ENCODE results near the gene UBC.
"Not testable (repeated sequence)": the region's sequence is repeated elsewhere in the genome, so short reads cannot be mapped to it uniquely, and the experiment has no call there.

UBC gene

DNA sequence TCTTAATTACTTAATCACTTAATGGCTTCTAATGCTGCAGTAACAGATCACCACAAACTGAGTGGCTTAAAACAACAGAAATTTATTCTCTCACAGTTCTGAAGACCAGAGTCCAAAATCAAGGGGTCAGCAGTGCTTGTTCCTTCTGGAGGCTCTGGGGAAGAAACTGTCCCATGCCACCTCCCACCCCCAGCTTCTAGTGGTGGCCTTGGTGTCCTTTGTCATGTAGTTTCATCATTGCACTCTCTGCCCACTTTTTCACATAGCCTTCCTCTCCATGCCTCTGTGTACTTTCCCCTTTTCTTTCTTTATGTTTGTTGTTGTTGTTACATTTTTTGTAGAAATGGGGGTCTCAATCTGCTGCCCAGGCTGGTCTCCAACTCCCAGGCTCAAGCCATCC lies 16.1 kb upstream of the UBC start:
- DNase-seq: no peak

DNA sequence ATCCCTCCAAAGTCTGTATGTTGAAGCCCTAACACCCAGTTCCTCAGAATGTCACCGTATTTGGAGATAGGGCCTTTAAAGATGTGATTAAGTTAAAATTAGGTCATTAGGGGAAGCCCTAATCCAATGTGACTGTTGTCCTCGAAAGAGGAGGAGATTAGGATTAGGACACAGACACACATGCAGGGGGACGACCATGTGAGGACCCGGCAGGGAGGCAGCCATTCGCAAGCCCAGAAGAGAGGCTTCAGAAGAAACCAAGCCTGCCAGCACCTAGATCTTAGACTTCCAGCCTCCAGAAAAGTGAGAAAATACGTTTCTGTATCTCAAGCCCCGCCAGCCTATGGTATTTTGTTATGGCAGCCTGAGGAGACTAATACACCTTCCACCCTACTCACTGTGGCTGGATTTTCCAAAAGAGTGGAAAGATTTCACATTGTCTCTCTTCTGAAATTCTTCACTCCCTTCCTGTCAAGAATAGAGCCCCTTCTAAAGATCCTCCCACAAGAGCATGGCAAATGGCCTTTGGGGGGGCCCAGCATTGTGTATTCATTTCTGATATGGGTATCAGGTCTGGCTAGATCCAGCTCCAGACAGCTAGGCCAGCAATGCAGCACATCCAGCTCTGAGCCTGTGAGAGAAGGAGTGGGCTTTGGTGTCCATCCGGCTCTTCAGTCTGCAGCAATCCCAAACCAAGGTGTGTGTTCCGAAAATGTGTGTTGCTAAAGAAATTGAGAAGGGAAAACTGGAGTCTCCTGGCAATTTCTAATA lies 15.4 kb upstream of the UBC start:
- DNase-seq: no peak

DNA sequence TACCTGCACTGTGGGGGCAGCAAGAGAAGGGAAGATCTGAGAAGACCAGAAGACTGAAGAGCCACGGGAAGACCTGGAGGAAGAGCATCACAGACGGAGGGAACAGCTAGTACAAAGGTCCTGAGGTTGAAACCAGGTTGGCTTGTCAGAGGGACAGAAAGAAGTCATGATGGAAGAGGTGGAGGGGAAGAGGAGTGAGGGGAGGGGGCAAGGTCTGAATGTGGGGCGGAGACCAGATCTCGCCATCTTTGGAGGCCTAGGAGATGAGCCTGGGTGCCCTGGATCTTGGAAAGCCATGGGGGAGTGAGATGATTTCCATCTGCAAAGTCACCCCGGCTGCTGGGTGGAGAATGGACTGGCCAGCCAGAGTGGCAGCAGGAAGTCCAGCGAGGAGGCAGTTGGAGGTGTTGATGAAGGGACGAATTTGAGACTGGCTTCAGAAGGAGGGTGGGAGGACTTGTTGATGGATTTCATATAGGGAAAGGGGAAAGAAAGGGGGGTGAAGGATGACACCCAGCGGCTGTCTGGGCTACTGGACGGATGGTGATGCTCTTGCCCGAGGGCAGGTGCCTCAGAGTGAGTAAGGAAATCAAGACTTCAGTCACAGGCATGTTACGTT lies 14.6 kb upstream of the UBC start:
- no peak for DNase-seq

DNA sequence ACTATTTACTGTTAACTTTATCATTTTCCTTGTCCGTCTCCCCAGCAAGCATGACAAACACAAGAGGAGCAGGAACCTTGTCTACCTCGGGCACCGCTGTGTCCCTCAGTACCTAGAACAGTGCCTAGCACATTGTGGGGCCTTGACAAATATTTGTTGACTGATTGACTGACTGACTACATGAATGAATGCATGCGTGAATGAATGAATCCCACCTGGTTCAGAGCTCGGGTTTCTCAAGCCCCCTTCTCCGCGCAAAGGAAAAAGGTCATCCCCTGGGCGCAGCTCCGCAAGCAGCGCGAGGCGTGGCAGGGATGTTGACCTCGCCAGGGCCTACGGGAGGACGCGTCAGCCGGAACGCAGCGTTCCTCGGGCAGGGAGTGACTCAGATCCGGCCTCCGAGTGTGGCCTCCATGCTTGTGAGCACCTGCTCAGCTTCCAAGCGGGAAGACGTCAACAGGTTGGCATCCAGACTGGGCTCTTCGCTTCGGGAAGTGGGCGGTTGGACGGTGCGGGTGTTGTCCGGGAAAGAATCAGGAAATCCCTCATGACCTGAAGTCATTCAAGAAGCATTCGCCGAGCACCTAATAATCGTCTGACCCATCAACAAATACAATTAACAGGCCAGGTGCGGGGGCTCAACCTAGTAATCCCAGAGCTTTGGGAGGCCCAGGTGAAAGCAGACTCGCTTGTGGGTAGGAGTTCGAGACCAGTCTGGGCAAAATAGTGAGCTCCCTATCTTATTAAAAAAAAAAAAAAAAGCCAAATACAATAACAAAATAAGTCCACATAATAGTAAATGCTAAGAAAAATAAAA lies 13.9 kb upstream of the UBC start:
- DNase-seq: peak; percentile 62

DNA sequence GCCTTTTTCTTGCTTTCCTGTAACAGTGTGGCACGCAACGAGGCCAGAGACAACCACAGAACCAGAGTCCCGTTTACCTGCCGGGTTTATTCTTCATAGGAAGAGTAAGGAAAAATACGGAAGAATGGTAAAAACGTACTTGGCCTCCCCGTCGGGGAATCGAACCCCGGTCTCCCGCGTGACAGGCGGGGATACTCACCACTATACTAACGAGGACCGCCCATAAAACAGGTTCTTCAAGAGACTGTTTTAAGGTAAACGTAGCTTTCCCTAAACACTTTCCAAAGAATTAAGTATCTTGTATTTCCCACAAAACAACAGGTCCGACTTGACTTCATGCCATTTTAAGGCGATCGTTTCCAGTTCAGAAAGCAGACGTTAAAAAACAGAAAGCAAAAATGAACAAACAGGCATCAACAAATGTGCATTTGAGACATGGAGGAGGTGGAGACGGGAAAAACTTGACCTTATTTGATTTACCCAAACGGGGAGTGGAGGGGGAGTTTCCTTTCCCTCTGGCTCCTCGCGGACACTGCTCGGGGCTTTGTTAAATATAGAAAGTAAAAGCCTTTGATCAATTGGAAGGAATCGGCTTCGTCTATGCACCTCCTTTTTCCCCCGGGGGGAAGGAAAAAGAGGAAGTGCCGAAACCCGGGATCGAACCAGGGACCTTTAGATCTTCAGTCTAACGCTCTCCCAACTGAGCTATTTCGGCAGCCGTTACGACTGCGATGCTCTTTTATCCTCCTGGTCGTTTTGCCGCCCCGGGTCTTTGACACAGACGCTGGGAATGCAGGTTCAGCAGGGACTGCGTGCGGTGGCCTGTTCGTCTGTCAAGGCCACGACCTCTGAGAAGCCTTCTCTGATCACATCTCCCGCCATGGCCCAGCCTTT lies 13.0 kb upstream of the UBC start:
- peak; percentile 99 for DNase-seq

DNA sequence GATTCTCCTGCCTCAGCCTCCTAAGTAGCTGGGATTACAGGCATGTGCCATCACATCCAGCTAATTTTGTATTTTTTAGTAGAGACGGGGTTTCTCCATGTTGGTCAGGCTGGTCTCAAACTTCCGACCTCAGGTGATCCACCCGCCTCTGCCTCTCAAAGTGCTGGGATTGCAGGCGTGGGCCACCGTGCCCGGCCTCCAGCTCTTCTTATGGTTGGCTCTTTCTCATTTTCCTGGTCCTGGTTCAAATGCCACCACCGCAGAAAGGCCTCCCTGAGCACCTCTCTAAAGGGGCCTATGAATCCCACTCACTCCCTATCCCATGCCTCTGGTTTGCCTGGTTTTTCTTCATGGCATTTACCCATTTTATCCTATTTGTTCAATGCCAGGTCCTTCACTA lies 11.3 kb upstream of the UBC start:
- not testable (repeated sequence) for DNase-seq

DNA sequence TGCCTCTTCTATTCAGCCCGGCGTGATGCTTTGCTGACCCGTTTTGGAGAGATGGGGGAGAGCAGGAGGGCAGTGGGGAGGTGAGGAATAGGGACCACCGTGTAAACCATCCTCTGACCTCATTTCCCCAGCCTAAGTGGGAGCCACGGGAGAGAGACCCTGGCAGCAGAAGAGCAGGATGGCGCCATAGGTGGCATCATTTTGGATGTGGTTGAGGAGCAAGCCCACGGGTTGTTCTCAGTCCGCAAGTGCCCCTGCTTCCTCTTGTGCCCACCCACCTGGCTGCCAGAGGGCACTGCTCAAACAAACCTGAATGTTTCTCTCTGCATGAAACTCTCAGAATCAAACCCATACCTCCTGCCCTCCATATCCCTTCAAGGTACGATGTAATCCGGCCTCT lies 10.7 kb upstream of the UBC start:
- DNase-seq: no peak

DNA sequence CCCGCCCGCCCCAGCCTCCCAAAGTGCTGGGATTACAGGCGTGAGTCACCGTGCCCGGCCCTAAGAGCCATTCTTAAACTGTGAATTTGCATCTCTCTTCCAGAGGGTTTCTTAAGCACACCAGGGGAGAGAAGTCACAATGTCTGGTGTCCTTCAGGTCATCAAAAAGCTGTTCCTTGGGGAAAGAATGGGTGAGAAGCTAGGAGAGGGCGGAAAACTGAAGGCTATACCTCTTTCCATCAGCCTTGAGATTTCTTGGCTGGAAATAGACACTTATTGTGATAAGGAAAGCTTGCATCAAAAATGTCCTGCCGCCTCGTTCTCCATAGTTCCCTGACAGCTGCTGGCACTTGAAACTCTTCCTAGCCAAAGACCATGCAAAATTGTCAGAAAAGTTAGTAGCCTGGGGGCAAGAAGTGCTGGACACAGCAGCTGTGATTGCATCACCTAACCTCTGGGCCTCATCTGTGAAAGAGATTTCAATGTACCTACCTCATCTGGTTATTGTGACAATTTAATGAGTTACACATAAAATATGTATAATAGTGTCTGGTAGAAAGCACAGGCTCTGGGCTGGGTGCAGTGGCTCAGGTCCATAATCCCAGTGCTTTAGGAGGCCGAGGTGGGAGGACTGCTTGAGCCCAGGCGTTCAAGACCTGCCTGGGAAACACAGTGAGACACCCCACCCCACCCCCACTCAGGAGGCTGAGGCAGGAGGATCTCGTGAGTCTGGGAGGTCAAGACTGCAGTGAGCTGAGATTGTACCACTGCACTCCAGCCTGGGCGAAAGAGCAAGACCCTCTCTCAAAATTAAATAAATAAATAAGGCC lies 9.7 kb upstream of the UBC start:
- DNase-seq: no peak

DNA sequence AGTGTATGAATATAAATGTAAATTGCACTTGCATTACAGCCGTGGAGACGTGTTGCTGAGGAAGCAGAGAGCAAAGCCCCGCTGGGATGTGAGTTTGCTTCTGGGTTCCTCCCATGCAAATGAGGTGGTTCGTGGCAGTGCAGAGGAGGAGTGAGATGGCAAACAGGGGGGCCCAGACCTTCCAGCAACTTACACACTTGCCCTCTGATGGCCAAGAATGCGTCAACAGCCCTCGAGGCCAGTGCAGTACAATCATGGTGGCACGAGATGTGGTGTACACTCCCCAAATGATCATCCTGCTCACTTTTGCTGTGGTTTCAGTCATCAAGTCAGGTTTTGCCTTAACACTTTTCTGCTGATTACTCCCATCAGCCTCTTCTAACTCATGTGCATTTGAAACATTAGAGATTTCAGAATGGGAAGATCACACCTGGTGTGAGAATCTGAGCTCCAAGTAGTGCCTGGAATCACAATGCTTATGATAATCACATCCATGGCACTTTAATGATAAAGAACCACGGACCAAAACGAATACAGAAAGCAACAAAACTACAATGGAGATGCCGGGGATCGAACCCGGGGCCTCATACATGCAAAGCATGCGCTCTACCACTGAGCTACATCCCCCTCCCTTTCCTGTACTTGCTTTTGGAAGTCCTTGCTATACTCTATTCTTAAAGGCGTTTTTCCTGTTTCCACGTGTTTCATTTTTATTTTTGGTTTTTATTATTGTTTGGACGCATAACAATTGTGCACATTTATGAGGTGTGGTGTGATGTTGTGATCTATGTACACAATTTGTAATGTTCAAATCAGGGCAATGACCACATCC lies 7.0 kb upstream of the UBC start:
- peak; percentile 88 for DNase-seq

DNA sequence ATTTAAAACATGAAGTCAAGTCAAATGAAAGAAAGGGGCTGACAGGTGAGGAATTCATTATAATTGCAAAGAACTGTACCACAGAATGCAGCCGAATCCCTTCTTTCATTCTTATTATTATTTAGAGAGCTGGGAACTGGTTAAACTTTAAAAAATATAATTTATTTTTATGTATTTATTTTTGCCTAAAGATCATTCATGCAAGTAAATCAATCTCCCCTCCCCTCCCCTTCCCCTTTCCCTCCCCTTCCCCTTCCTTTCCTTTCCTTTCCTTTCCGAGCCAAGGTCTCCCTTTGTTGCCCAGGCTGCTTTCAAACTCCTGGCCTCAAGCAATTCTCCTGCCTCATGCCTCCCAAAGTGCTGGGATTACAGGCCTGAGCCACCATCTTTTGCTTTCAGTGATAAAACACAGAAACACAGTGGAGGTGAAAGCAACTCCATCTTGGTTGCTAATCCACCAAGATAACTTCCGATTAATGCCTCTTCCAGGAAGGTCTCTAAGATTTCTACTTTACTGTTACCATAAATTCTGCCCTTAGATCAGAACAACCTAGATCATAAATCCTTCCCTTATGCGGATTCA lies 6.0 kb upstream of the UBC start:
- no peak for DNase-seq

DNA sequence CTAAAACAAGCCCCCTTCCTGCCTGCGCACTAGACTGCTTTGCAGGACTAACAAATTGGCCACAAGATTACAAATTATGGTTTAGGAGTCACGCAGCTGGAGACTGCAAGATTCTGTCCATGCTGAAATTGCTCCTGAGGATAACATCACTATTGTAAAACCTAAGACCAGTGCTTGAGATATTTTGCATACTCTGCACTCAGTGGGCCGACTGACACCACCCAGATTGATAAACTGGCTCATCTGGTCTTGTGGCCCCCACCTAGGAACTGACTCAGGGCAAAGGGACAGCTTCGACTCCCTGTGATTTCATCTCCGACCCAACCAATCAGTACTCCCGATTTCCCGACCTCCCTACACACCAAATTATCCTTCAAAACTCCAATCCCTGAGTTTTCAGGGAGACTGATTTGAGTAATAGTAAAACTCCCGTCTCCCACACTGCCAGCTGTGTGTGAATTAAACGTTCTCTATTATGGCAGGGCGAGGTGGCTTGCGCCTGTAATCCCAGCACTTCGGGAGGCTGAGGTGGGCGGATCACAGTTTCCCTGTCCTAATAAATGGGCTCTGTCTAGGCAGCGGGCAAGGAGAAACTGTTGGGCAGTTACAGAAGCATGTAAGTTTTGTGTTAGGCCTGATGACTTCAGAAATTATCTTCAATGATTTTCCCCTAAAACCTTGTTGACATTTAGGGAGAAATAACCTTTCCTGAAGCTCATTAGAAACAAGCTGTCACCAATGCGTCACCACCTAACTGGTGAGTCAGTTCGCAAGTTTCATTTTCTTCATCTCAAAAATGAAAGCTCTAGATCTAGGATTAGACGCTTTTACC lies 5.3 kb upstream of the UBC start:
- DNase-seq: peak; percentile 63

DNA sequence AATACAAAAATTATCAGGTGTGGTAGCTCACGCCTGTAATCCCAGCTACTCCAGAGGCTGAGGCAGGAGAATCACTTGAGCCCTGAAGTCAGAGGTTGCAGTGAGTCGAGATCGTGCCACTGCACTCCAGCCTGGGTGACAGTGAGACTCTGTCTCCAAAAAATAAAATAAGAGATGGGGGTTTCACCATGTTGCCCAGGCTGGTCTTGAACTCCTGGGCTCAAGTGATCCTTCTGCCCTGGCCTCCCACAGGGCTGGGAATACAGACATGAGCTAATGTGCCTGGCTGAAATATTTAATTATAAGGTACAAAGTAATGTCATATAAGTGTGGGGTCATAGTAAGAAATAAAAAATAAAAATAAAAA lies 4.2 kb upstream of the UBC start:
- not testable (repeated sequence) for DNase-seq

DNA sequence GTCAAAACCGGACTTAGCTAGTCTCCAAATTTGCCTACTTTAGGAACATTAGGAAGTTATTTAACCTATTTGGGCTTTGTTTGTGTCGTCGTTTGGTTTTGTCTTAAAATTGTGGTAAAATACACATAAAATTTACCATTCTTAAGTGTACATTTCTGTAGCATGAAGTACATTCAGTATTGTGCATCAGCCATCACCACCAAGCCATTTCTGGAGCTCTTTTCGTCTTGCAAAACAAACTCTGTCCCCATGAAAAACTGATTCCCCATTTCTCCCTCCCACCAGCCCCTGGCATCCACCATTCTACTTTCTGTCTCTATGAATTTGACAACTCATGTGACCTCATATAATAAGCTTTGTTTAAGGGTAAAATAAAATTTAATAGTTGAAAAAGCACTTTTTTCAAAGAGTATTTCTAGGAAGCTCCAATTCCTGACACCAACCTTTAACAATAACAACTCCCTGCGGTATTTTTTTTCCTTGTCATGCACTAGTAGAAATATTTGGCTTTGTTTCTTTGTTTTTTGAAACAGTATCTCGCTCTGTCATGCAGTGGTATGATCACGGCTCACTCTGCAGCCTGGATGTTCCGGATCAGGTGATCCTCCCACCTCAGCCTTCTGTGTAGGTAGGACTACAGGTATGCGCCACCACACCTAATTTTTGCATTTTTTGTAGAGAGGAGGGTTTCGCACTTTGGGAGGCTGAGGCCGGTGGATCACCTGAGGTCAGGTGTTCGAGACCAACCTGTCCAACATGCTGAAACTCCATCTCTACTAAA lies 3.6 kb upstream of the UBC start:
- no peak for DNase-seq

DNA sequence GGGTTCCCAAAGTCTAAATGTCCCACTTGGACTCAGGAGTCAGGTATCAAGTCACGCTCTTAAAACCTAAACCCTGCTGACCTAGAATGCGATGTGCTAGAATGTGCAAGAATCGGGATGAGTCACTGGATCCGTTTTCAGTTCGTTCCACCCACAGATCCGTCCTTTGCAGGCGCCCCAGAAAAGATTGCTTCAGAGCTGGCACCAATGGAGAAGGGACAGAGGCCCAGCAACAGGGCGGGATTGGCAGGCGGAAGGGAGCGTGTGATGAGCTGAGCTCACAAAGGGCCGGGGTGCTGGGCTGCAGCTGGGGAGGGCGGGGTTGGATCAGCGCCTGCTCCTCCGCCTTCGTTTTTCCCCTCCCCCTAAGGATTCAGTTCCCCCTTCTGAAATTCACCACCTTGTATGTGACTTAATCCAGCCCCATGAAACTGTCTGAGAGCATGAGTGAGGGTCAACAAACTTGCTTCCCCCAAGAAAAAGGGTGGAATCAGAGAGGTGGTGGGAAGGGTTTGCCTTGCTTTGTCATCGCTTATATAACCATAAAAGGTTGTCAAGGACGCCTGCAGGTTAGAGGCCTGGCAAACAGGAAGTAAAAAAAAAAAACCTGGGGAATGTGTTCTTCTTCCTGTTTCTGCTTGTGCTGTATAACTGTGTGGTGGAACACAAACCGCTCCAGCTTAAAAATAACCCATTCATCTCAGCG lies 2.8 kb upstream of the UBC start:
- peak; percentile 92 for DNase-seq

DNA sequence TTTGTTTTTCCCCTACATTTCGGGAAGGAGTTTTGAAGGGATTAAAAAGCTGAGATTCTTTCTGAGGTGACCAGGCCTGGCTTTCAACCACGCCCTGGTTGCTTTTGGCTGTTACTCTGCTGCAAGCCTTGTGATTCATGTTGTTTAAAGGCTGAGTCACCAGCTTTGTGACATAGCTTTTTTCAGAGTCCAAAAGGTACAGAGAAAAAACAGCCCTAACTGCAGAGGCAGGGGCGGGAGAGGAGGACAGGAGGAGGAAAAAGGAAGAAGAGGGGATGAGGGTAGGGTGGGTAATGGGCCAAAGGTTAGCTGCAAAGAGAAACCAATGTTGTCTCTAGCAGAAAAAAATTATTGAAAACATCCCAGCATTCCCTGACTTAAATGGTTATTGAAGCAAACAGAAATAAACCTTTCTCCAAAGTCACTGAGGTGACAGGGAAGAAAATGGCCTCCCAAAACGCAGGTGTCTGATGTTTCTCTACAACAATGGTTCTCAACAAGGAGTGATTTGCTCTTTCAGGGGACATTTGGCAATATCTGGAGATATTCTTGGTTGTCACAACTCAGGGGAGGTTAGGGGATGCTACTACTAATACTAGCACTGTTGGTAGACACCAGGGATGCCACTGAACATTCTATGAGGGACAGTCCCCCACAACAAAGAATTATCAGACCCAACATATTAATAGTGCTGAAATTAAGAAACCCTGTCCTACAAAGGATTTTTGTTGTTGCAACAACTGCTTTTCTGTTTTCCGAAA lies 2.1 kb upstream of the UBC start:
- peak; percentile 62 for DNase-seq

DNA sequence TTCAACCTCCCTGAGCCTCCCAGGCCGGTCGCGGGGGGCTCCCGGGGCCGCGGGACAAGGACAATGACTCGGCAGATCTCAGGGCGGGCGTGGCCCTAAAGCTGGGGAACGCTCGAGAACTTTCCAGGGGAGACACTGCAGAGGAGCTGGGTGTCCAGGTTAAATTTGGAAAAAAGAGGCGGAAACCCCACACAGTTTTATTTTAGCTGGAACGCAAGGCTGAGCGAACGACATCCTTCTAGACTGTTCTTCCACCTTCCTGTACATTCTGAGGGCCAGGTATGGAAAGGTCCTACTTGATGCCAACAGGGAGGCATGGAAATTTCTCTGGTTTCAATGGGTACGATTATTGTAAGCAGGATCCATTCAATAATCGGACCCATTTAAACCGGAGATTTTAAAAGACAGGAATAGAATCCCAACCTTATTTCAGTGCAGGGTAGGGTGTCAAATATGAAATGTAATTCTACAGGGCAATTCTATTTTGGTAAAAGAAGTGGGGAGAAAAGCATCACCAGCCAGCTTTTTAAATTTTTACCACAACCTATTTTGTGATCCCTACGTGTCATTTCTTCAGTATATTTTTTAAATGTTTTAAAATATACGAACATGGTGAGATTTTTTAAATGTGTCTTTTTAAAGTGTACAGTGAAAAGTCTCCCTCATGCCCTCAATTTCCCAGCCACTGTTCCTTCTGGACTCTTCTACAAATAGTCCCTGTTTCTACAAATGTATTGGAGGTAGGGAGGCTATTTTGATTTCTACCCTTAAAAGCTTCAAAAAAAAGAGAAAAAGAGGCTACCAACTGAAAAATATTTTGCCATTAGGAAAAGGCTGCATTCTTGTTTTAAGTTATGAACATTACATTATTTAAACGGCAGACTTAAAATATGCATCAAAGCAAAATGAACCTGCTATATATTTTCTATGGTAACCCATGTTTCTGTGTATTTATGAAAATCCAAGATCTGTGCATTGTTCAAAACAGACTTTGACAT lies 1.1 kb upstream of the UBC start:
- DNase-seq: peak; percentile 62
